Mononuclear cell (primary cell): ENCODE data around the gene ZNF385D. TPM values are rescaled to one million over a fixed set of nuclear protein-coding genes. Genes with fewer than 3 reads are reported as not detected.

ENCODE experiments used
- H3K27me3 ChIP-seq: 2 replicates; pipeline ENCODE4 v1.6.0; 2011; ENCODE audit warnings: low read length, control low read depth; ENCODE audit not compliant: insufficient read depth
- H3K4me1 ChIP-seq: 2 replicates; pipeline ENCODE4 v1.5.1; 2011; ENCODE audit warnings: mild to moderate bottlenecking, low read length, control low read depth; ENCODE audit not compliant: insufficient read depth
- H3K4me3 ChIP-seq: 2 replicates; pipeline ENCODE4 v1.5.1; 2011; ENCODE audit warnings: mild to moderate bottlenecking, low read length, moderate library complexity
- H3K9me3 ChIP-seq: 2 replicates; pipeline ENCODE4 v1.5.1; 2011; ENCODE audit warnings: low read depth, mild to moderate bottlenecking, control low read depth, low read length
- total RNA-seq: library from RNA; depleted of rRNA; stranded (reverse); fragments of >200 nt; gene quantifications from one replicate; pipeline ENCODE4 v1.2.3, GENCODE V29; 2012

ZNF385D gene
- total RNA-seq, 1 donor, result 0.21 TPM

- no peaks in the 10 kb centered on the region for H3K4me1 ChIP-seq
- no peak overlapping the region for H3K4me3 ChIP-seq
- H3K9me3 ChIP-seq, result no peaks in the 10 kb centered on the region
- H3K27me3 ChIP-seq, result no peaks in the 10 kb centered on the region
These were observed 129.8 kb downstream of the ZNF385D start for GRCh38 chr3:21621181-21621651.

DNA sequence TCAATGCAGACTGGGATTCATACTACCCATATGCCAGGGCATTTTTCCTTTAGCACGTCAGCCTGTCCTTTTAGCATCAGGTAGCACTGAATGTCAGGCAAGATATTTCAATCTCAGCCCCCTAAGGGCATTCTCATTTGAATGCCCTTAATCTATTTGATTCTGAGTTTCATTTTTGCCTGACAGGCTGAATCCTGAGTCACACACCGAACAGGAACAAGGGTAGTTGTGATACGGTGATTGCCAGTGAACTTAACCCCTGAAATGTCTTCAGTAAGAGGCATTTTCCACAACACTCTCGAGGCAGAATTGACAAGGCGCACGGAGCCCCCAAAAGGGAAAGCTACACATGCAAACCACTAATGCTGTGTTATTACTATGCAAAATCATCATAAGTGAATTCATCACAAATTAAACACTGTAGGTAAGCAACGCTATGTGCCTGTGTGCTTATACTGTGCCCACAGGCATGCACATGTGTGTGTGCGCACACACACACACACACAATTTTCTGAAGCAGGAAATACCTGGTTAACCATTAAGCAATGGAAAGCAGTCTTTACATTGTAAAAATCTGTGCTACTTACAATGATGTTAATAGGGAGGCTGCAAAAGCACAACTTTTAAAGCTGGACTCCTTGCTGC, 130.4 kb downstream of the ZNF385D start:
- Histone ChIP-seq H3K4me3 (no peak overlapping the region), H3K27me3 (no peaks in the 10 kb centered on the region), H3K9me3 (no peaks in the 10 kb centered on the region), H3K4me1 (no peaks in the 10 kb centered on the region)

- H3K9me3 ChIP-seq, result no peaks in the 10 kb centered on the region
- H3K4me3 ChIP-seq, result no peak overlapping the region
- no peaks in the 10 kb centered on the region for H3K4me1 ChIP-seq
- no peaks in the 10 kb centered on the region for H3K27me3 ChIP-seq
These were observed 132.3 kb downstream of the ZNF385D start for GRCh38 chr3:21618695-21619094.

- Histone ChIP-seq H3K27me3 (no peaks in the 10 kb centered on the region), H3K4me1 (no peaks in the 10 kb centered on the region), H3K4me3 (no peak overlapping the region)
These were observed 137.5 kb downstream of the ZNF385D start for GRCh38 chr3:21613372-21614070.

GRCh38 chr3:21601178-21601577, 149.8 kb downstream of the ZNF385D start:
- H3K27me3 ChIP-seq, result no peaks in the 10 kb centered on the region
- no peaks in the 10 kb centered on the region for H3K9me3 ChIP-seq
- no peak overlapping the region for H3K4me3 ChIP-seq
- H3K4me1 ChIP-seq, result no peaks in the 10 kb centered on the region

More at GRCh38 chr3:21613372-21614070, 137.5 kb downstream of the ZNF385D start:
- no peaks in the 10 kb centered on the region for H3K9me3 ChIP-seq

GRCh38 chr3:21599890-21600289, 151.1 kb downstream of the ZNF385D start:
- no peak overlapping the region for H3K4me3 ChIP-seq
- H3K9me3 ChIP-seq, result no peaks in the 10 kb centered on the region
- no peaks in the 10 kb centered on the region for H3K4me1 ChIP-seq
- no peaks in the 10 kb centered on the region for H3K27me3 ChIP-seq

DNA sequence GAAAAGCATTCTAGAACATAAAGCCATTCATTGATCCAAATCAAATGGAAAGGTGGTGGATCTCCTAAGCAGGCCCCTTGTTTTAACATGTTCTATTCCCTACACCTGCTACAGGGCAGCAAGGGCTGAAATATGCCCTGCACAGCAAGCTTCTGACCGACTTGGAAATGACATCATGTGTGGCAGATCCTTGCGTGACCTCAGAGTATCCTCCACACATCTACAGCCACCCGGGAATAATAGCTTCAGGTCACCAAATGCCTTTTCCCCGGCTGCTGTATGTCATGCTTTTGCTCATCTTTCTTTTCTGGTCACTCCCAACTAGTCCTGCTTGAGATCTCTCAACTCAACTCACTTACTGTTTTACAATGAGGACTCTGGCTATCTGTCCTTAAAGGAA, 158.2 kb downstream of the ZNF385D start:
- no peak overlapping the region for H3K4me3 ChIP-seq
- H3K4me1 ChIP-seq, result no peaks in the 10 kb centered on the region
- peaks cover under 1% of the 10 kb centered on the region for H3K9me3 ChIP-seq
- H3K27me3 ChIP-seq, result no peaks in the 10 kb centered on the region

GRCh38 chr3:21587894-21588293, 163.1 kb downstream of the ZNF385D start:
- no peak overlapping the region for H3K4me3 ChIP-seq
- H3K9me3 ChIP-seq, result peaks cover 5% of the 10 kb centered on the region
- H3K4me1 ChIP-seq, result no peaks in the 10 kb centered on the region

DNA sequence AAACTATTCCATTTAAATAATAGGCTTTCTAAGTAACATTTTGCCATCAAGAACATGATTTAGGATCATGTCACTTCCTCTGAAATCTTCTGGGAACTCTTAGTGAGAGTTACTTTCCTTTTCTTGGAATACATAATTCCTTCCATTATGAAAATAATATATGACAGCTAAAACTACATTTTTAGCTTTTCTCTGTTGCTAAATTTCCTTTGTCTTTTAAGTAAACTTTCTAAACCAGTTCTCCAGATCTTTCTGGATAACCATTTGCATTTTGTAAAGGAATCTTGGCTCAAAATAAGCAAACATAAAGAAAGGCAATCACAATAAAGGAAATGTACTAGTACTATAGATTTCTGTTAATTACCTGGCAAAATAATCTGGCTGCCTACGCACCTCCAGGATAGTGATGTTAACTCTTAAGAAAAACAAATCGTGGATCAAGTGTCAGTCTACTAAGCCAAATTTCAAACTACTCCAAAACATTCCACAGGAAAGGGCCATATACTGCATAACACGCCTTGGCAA, 165.7 kb downstream of the ZNF385D start:
- Histone ChIP-seq H3K9me3 (peaks cover 5% of the 10 kb centered on the region), H3K4me1 (no peaks in the 10 kb centered on the region), H3K4me3 (no peak overlapping the region), H3K27me3 (no peaks in the 10 kb centered on the region)

More at GRCh38 chr3:21587894-21588293, 163.1 kb downstream of the ZNF385D start:
- no peaks in the 10 kb centered on the region for H3K27me3 ChIP-seq

GRCh38 chr3:21573291-21573690, 177.7 kb downstream of the ZNF385D start:
- Histone ChIP-seq H3K27me3 (no peaks in the 10 kb centered on the region), H3K4me1 (no peaks in the 10 kb centered on the region), H3K9me3 (no peaks in the 10 kb centered on the region), H3K4me3 (no peak overlapping the region)

DNA sequence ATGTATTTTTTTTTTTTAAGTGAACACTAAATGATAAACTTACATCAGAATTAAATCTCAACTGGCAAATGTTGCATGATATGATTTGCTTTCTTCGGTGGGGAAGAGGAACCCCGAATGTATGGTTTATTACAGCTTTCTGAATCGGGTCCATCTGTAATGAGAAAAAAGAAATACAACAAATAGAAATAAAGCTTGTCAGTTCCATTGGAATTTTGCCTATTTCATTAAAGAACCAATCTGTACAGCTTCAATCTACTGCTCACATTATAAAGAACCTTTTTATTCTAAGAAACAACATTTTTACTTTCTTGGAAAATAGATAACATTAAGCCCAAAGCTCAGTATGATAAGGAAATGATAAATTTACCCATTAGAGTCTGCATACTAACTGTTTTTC, 186.5 kb downstream of the ZNF385D start:
- Histone ChIP-seq H3K4me1 (no peaks in the 10 kb centered on the region), H3K9me3 (no peaks in the 10 kb centered on the region), H3K27me3 (no peaks in the 10 kb centered on the region), H3K4me3 (no peak overlapping the region)

DNA sequence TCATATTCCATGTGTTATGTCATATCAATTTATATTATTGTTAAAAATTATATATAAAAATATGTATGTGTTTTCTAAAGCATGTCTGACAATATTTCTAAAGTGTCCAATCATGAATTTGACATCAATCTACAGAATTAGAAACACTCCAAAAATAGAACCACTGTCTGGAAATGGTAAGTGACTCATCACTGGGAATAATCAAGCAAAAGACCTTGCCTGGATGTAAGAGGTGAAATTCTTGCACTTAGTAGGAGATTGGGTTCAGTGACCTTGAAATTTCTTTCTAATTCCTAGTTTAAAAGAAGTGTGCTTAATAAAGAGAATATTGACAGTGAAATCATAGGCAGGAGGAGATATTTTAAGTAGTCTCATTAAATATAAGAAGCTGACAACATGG, 188.8 kb downstream of the ZNF385D start:
- Histone ChIP-seq H3K9me3 (no peaks in the 10 kb centered on the region), H3K4me1 (no peaks in the 10 kb centered on the region), H3K27me3 (no peaks in the 10 kb centered on the region), H3K4me3 (no peak overlapping the region)

DNA sequence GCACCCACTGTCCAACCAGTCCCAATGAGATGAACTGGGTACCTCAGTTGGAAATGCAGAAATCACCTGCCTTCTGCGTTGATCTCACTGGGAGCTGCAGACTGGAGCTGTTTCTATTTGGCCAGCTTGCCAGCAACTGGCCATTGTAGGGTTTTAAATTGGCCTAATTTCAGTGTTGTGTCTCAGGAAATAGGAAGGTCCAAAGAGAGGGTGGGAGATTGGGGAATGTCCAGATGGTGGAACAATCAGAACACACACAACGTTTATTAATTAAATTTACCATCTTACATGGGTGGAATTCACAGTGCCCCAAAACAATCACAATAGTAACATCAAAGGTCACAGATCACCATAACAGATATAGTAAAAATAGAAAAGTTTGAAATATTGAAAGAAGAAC, 189.5 kb downstream of the ZNF385D start:
- no peaks in the 10 kb centered on the region for H3K27me3 ChIP-seq
- H3K4me1 ChIP-seq, result no peaks in the 10 kb centered on the region
- H3K4me3 ChIP-seq, result no peak overlapping the region
- no peaks in the 10 kb centered on the region for H3K9me3 ChIP-seq

- Histone ChIP-seq H3K4me3 (no peak overlapping the region), H3K27me3 (no peaks in the 10 kb centered on the region), H3K9me3 (no peaks in the 10 kb centered on the region), H3K4me1 (no peaks in the 10 kb centered on the region)
These were observed 200.0 kb downstream of the ZNF385D start for GRCh38 chr3:21551019-21551418.

- H3K4me3 ChIP-seq, result no peak overlapping the region
- no peaks in the 10 kb centered on the region for H3K9me3 ChIP-seq
- H3K4me1 ChIP-seq, result no peaks in the 10 kb centered on the region
- no peaks in the 10 kb centered on the region for H3K27me3 ChIP-seq
These were observed 206.9 kb downstream of the ZNF385D start for GRCh38 chr3:21544076-21544462.
